Measurements from ENCODE around the gene MPG. TPM values are rescaled to one million over a fixed set of nuclear protein-coding genes. Genes with fewer than 3 reads are reported as not detected.

Gene MPG
- total RNA-seq, 1 experiment from 2014 or later = 32.6 TPM

DNA sequence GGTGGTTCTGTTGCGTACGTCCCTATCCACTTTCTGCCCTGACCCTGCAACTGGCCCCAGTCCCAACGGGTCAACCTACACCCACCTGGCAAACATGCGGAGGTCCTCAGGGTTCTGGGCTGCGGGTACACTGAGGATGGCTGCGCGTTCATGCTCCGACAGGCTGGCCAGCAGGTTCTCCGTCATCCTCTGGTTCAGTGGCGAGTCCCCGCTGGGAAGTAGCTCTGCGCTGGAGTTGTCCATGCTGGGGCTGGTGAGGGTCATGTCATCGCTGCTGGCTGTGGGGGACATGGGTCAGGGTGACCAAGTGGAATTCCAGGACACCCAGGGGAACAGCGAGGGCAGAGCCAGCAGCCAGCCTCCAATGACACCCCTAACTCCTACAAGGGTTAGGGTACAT, 10.6 kb downstream of the MPG start (continued):
- TF ChIP-seq REST (IDR thresholded peaks at IDR 0.05; ENCODE audit: low read depth) = no peak

- Histone ChIP-seq H3K9me2 (ENCODE audit: insufficient read depth) (no peaks in the 10 kb centered on the region), H3K9me3 (ENCODE audit: control insufficient read depth in 1 of 2, insufficient read depth in 1 of 2, low read depth in 1 of 2, low read length in 2 of 2) (no peaks in the 10 kb centered on the region), H3K4me2 (ENCODE audit: low read length) (no peak overlapping the region), H3K27me3 (ENCODE audit: insufficient read depth, low read length) (no peaks in the 10 kb centered on the region), H3K4me1 (ENCODE audit: control insufficient read depth in 1 of 2, insufficient read depth in 2 of 2, low read length in 2 of 2) (no peaks in the 10 kb centered on the region), H3K9ac (ENCODE audit: low read length) (no peak overlapping the region), H3K36me3 (ENCODE audit: control insufficient read depth in 1 of 2, insufficient read depth in 2 of 2, low read length in 2 of 2) (no peaks in the 10 kb centered on the region), H4K20me1 (ENCODE audit: insufficient read depth) (no peaks in the 10 kb centered on the region), H3K79me2 (ENCODE audit: insufficient read depth, low read length) (no peaks in the 10 kb centered on the region), H2AFZ (ENCODE audit: low read depth, low read length, poor library complexity, severe bottlenecking) (no peak overlapping the region), H3K27ac (ENCODE audit: low read depth, low read length) (no peak overlapping the region), H3K4me3 (replicated peaks in 1 of 2; ENCODE audit: low read depth in 1 of 2, low read length in 2 of 2) (no peak overlapping the region)
- ChIA-PET RAD21 (ENCODE audit: low non-redundant PET in 1 of 2, low total read pairs in 2 of 2, uncharacterized antibody in 2 of 2, unreplicated experiment in 2 of 2) (no interaction called here), CTCF (no interaction called here), POLR2A (no interaction called here)
- intact Hi-C loops (cut with micrococcal nuclease) = no loop called here
- BruUV-seq (replicated peaks) = no TSS peak
- no peak for ATAC-seq
- DNase-seq (ENCODE audit: low read depth, low spot score) = no peak
- TF ChIP-seq, protein P1, sequence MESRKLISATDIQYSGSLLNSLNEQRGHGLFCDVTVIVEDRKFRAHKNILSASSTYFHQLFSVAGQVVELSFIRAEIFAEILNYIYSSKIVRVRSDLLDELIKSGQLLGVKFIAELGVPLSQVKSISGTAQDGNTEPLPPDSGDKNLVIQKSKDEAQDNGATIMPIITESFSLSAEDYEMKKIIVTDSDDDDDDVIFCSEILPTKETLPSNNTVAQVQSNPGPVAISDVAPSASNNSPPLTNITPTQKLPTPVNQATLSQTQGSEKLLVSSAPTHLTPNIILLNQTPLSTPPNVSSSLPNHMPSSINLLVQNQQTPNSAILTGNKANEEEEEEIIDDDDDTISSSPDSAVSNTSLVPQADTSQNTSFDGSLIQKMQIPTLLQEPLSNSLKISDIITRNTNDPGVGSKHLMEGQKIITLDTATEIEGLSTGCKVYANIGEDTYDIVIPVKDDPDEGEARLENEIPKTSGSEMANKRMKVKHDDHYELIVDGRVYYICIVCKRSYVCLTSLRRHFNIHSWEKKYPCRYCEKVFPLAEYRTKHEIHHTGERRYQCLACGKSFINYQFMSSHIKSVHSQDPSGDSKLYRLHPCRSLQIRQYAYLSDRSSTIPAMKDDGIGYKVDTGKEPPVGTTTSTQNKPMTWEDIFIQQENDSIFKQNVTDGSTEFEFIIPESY (IDR thresholded peaks at IDR 0.05; ENCODE audit: extremely low read depth, insufficient replicate concordance, low read length) = no peak
- TF ChIP-seq CEBPB (IDR thresholded peaks at IDR 0.05; ENCODE audit: low read depth) = no peak
- TF ChIP-seq ATF3 (IDR thresholded peaks at IDR 0.05) = no peak
- TF ChIP-seq MAX (IDR thresholded peaks at IDR 0.05) = no peak
- no peak for TF ChIP-seq SIN3A (IDR thresholded peaks at IDR 0.05; ENCODE audit: low read depth)
- TF ChIP-seq EZH2phosphoT487 (IDR thresholded peaks at IDR 0.05; ENCODE audit: borderline replicate concordance) = no peak
- no peak for TF ChIP-seq TCF7L2 (IDR thresholded peaks at IDR 0.05; ENCODE audit: borderline replicate concordance, extremely low read depth, insufficient read depth, insufficient read length)
- TF ChIP-seq, protein P2, sequence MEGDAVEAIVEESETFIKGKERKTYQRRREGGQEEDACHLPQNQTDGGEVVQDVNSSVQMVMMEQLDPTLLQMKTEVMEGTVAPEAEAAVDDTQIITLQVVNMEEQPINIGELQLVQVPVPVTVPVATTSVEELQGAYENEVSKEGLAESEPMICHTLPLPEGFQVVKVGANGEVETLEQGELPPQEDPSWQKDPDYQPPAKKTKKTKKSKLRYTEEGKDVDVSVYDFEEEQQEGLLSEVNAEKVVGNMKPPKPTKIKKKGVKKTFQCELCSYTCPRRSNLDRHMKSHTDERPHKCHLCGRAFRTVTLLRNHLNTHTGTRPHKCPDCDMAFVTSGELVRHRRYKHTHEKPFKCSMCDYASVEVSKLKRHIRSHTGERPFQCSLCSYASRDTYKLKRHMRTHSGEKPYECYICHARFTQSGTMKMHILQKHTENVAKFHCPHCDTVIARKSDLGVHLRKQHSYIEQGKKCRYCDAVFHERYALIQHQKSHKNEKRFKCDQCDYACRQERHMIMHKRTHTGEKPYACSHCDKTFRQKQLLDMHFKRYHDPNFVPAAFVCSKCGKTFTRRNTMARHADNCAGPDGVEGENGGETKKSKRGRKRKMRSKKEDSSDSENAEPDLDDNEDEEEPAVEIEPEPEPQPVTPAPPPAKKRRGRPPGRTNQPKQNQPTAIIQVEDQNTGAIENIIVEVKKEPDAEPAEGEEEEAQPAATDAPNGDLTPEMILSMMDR (IDR thresholded peaks at IDR 0.05 in 2 of 3, conservative IDR thresholded peaks at IDR 0.05 in 1 of 3; ENCODE audit: borderline replicate concordance in 1 of 3, insufficient read depth in 1 of 3, low read depth in 2 of 3, low read length in 2 of 3) = no peak
- no peak for TF ChIP-seq RAD21 (IDR thresholded peaks at IDR 0.05; ENCODE audit: low read depth)
- no peak for TF ChIP-seq ELF1 (IDR thresholded peaks at IDR 0.05; ENCODE audit: borderline replicate concordance, low read depth)
- no peak for TF ChIP-seq SP1 (IDR thresholded peaks at IDR 0.05; ENCODE audit: low read depth)
- no peak for TF ChIP-seq EGR1 (IDR thresholded peaks at IDR 0.05; ENCODE audit: low read depth)
- TF ChIP-seq POLR2AphosphoS5 (IDR thresholded peaks at IDR 0.05; ENCODE audit: low read depth, low read length) = no peak
These were observed 11.6 kb downstream of the MPG start for GRCh38 chr16:89391-90302.
